ENCODE measurements around the gene MATK.
A peak's percentile ranks its signal among the peaks of the same experiment; 100 is the strongest.
"Not testable (repeated sequence)": the region's sequence is repeated elsewhere in the genome, so short reads cannot be mapped to it uniquely, and the experiment has no call there.

Gene MATK

DNA sequence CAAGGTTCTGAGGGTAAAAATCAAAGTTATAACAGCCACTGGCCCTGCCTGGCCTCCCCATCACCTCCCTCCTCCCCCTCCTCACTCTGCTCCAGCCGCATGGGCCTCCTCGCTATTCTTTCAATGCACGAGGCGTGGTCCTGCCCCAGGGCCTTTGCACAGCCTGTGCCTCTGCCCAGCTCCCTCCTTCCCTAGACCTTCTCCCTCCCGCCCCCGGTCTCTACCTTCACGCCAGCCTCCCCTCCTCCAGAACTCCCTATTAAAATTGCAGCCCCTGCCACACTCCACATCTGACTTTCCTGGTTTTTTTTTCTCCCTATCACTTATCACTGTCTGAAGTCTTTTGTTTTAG, 17.5 kb downstream of the MATK start:
- DNase-seq, result no peak

DNA sequence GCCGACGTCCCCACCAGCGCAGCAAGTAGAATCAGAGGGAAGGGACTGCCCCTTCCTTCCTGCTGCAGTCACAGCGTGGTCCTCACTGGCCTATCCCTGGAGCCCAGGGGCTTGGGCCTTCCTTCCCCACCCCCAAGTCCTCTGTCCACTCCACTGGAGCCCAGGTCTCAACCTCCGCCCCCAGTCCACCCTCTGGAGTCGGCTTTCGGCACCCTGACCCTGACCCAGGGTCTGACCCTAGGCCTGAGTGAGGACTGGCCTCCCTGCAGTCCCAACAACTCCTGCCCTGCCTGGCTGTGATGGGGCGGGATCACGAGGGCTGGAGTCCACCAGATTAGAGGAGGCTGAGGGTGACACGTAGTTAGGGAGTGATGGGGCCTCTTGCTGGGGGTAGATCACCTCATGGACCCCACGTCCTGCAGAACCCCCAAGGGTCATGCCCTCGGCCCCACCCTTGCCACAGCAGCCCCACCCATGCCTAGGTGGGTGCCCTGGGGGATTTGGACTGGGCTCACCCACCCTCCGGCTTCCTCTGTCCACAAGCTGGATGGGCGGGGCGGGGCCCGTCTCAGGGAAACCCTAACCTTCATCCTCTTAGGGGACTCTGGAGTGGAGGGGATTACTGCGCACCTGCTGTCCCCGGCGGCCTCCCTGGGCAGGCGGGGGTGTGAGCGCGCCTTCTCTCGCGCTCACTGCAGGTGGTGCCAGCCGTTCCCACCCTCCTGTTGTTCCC, 18.0 kb downstream of the MATK start:
- no peak for DNase-seq

GRCh38 chr19:3767050-3767449, 19.1 kb downstream of the MATK start:
- no peak for DNase-seq

- no peak for DNase-seq
Observed at GRCh38 chr19:3766520-3766919, 19.7 kb downstream of the MATK start.

DNA sequence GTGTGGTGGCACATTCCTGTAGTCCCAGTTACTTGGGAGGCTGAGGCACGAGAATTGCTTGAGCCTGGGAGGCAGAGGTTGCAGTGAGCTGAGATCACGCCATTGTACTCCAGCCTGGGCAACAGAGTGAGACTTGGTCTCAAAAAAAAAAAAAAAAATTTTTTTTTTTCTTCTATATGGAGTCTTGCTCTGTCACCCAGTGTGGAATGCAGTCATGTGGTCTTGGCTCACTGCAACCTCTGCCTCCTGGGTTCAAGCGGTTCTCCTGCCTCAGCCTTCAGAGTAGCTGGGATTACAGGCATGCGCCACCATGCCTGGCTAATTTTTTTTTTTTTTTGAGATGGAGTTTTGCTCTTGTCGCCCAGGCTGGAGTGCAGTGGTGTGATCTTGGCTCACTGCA, 20.4 kb downstream of the MATK start:
- not testable (repeated sequence) for DNase-seq

GRCh38 chr19:3765121-3765520, 21.1 kb downstream of the MATK start:
- no peak for DNase-seq

DNA sequence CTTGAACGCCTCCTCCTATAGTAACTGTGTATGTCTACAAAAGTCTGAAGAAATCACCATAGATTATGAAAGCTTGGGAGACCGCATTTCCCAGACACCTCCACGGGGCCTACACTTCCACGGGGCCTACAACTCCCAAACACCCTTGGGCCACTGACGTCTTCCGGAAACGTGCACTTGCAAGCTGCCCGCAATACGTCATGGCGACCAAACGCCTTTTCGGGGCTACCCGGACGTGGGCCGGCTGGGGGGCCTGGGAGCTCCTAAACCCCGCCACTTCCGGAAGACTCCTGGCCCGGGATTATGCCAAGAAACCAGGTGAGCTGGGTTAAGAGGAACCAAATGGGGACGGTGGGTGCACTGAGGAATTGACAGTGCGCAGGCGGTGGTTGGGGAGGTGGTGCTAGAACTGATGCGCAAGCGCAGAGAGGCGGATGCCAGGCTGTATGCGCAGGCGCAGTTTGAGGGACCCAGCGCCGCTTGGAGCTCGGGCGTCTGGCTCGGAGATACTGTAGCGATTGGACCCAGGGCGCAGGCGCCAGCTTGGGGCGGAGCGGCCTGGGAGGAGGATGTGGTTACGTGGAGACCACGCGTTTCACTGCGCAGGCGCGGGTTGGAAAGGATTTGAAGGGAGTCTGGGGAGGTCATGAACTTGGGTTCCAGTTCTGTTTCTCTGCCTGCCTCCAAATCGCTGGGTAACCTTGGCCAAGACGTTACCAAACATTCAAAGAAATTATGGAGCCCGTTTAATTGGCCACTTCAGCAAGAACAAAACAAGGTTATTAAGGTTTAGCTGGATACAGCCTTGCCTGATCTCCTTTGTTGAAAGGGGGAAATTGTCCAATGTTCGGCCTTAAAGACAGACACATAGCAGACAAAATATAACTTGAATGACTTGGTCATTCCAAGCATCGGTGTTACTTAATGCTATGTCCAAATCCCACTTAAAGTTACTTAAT, 23.4 kb downstream of the MATK start, which contains the start of gene MRPL54:
TSS of gene MRPL54 (plus strand) at position 182 of the 959 bp plus-strand sequence. CDS start at position 201, 19 bp downstream.
- peak; percentile 99 for DNase-seq

DNA sequence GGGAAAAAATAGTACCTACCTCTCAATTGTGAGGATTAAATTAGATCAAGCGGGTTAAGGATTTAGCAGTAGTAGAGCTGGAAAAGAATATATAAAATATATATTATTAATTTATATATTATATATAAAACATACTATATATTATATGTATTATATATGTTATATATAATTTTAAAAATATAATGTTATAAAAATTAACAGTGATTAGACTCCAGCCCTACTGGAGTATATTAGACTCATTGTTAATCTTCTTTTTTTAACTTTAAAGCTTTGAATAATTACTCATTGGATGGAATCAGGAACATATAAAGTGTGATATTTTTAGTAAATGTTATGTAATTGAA, 24.1 kb downstream of the MATK start:
- DNase-seq, result no peak

DNA sequence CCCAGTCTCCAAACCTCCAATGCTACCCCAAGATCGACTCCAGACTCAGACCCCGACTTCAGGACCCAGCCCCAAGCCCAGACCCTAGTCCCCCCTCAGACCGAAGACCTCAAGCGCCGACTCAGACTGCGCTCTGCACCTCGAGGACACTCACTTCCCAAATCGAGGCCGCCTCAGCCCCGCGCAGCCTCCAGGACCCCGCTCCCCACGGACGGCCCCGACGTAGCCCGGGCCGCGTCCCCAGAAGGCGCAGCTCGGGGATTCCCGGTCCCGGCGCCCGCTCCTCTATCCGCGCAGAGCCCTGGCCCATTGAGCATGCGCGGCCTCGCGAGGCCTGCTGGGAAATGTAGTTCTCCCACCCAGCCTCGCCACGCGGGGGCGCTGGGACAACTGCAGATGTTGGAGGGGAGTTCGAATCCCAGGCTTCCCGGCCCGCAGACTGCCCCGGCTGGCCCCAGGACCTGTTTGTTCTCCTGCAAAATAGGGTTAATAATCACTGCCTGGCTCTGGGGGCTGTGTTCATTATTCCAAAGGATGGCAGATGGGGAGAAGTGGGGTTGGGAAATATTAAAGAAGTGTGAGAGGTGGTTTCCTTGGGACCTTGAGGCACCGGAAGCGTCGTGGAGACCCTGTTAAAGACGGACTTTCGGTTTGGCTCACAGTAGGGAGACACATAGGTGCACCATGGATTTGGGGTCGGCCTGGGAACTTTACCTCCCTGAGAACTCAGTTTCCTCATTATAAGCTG, 24.6 kb downstream of the MATK start, which contains the start of gene APBA3:
TSS of gene APBA3 (minus strand) at position 311 of the 748 bp plus-strand sequence. CDS start 1,428 bp downstream, outside the sequence.
- peak; percentile 97 for DNase-seq

DNA sequence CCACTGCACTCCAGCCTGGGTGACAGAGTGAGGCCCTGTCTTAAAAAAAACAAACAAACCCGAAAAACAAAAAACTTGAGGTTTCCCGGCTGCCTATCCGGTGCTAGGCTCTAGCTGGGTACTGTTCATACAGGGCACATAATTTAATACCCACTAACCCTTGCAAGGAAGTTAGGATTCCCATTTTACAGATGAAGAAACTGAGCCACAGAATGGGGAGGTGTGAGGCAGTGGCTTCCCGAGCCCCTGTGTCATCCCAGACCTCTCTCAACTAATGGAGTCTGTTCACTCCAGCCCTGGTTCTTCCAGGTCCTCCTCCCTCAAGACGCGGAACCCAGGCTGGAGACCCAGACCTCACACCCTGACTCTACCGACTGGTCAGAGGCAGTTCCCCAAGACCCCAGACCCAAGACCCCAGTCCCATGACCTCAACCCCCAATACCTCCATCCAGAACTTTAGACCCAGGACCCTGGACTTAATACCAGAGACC, 25.3 kb downstream of the MATK start:
- DNase-seq, result no peak

- DNase-seq, result no peak
Observed at GRCh38 chr19:3759482-3760254, 26.5 kb downstream of the MATK start.

GRCh38 chr19:3758297-3758696, 27.9 kb downstream of the MATK start:
- not testable (repeated sequence) for DNase-seq

GRCh38 chr19:3757705-3758104, 28.5 kb downstream of the MATK start:
- DNase-seq, result not testable (repeated sequence)

GRCh38 chr19:3753631-3754410, 32.4 kb downstream of the MATK start:
- DNase-seq, result no peak

- DNase-seq, result no peak
Observed at GRCh38 chr19:3752492-3752891, 33.7 kb downstream of the MATK start.

- DNase-seq, result no peak
Observed at GRCh38 chr19:3751236-3751635, 34.9 kb downstream of the MATK start.

GRCh38 chr19:3750211-3750610, 36.0 kb downstream of the MATK start:
- no peak for DNase-seq

GRCh38 chr19:3748965-3749364, 37.2 kb downstream of the MATK start:
- no peak for DNase-seq

- DNase-seq, result no peak
Observed at GRCh38 chr19:3746371-3747056, 39.7 kb downstream of the MATK start.

DNA sequence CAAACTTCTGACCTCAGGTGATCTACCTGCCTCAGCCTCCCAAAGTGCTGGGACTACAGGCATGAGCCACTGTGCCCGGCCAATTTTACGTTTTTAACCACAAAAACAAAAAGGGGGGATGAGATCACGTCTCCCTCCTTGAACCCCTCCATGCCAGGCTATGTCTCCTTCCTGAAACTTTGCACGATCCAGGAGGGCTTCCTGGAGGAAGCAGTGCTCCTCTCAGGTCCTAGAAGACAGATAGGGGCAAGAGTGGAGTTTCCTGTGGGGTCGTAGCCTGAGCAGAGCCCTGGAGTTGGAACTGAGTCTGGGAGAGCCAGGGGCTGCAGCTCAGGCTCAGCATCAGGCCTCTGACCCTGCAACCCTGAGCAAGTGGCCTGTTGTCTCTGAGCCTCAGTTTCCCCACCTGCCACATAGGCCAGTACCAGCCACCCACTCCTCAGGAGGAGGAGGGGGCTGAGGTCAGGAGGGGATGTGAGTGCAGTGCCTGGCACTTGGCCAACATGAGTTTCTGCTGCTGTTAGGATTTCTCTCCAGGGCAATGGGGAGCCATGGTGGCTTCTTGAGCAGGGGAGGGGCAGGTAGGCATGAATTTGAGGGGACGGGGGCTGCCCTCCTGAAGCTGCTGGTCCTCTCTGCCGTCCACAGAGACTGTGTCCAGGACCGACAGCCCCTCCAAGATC, 40.7 kb downstream of the MATK start:
- no peak for DNase-seq
